GM18511 (cell line): ENCODE measurements around the gene ECSCR.
"Not testable (repeated sequence)": the region's sequence is repeated elsewhere in the genome, so short reads cannot be mapped to it uniquely, and the experiment has no call there.

Experiments used
- ATAC-seq: cut with Tn5 transposase; IDR thresholded peaks from one replicate; pipeline ENCODE4 v1.9.1; 2021; ENCODE audit warnings: mild to moderate bottlenecking, moderate library complexity; ENCODE audit not compliant: unreplicated experiment

The ECSCR gene, protein sequence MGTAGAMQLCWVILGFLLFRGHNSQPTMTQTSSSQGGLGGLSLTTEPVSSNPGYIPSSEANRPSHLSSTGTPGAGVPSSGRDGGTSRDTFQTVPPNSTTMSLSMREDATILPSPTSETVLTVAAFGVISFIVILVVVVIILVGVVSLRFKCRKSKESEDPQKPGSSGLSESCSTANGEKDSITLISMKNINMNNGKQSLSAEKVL

DNA sequence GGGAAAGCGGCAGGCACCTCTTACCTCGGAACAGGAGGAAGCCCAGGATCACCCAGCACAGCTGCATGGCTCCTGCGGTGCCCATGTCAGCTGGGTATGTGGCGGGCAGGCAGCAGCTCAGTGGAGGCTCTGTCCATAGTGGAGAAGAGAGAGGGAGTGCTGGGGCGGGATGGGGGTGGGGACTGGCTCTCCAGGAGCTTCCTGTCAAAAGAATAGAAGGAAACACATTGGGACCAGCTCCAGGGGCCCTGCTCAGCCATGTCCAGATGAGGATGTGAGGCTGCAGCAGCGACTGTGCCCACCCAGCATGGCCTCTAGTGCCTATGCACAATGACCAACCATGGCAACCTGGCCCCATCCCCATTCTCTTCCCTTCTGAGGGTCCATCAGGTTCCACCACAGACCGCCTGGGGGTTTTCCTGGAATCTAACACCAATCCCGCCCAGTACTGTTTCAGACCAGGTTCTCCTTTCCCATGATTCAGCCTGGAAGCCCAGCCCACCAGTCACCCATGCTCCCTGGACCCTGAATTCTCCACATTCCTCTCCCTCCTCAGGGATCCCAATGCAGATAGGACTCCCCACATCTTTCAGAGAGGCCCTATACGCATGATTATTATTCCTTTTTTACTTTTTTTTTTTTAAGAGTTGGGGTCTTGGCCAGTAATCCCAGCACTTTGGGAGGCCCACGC is at the start of gene ECSCR:
Gene ECSCR (minus strand): TSS at position 158 of the 691 bp plus-strand sequence. CDS start 73 bp downstream, at position 85.
- no peak for ATAC-seq

DNA sequence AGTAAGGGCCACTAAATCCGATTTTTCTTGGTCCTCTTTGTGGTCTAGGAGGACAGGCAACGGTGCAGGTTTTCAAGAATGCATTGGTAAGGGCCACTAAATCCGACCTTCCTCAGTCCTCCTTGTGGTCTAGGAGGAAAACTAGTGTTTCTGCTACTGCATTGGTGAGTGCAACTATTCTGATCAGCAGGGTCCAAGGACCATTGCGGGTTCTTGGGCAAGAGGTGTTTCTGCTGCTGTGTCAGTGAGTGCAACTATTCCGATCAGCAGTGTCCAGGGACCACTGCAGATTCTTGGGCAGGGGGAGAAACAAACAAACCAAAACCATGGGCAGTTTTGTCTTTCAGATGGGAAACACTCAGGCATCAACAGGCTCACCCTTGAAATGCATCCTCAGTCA is 42.2 kb upstream of the ECSCR start:
- not testable (repeated sequence) for ATAC-seq

DNA sequence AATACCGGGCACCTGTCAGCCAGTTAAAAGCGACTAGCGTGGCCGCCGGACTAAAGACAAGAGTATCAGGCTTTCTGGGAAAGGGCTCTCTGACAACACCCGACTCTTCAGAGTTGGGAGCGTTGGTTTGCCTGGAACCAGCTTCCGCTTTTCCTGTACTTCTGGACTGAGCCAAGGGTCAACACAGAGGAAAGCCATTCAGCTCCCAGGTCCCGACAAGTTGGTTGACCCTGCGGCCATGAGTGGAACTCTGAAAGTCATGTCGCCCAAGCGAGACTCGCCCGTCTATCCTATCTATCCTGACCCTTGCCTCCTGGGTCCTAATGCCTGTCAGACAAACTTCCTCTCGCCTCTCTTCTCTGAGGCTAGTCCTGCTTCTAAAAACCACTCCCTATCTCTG is 41.3 kb upstream of the ECSCR start:
- not testable (repeated sequence) for ATAC-seq

DNA sequence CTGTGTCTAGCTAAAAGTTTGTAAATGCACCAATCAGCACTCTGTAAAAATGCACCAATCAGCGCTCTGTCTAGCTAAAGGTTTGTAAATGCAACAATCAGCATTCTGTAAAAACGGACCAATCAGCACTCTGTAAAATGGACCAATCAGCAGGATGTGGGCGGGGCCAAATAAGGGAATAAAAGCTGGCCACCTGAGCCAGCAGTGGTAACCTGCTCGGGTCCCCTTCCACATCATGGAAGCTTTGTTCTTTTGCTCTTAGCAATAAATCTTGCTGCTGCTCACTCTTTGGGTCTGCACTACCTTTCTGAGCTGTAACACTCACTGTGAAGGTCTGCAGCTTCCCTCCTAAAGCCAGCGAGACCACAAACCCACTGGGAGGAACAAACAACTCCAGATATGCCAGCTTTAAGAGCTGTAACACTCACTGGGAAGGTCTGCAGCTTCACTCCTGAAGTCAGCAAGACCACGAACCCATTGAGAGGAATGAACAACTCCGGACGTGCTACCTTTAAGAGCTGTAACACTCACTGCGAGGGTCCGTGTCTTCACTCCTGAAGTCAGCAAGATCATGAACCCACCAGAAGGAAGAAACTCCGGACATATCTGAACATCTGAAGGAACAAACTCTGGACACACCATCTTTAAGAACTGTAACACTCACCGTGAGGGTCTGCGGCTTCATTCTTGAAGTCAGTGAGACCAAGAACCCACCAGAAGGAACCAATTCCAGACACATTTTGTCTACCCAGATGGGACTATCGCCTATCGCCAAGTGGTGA is 40.7 kb upstream of the ECSCR start:
- not testable (repeated sequence) for ATAC-seq

DNA sequence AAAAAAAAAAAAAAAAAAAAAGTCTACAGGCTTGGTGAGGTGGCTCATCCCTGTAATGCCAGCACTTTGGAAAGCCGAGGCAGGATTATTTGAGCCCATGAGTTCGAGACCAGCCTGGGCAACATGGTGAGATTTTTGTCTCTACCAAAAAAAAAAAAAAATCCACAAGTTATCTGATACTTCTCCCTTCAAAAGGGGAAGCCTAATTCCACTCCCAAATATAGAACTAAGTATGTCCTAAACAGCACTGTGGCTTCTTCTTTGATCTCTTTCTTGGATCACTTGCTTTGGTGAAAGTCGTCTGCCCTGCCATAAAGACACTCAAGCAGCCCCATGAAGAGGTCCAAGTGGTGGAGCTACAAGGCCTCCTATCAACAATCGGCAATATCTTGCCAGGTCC is 38.8 kb upstream of the ECSCR start:
- ATAC-seq, result no peak

DNA sequence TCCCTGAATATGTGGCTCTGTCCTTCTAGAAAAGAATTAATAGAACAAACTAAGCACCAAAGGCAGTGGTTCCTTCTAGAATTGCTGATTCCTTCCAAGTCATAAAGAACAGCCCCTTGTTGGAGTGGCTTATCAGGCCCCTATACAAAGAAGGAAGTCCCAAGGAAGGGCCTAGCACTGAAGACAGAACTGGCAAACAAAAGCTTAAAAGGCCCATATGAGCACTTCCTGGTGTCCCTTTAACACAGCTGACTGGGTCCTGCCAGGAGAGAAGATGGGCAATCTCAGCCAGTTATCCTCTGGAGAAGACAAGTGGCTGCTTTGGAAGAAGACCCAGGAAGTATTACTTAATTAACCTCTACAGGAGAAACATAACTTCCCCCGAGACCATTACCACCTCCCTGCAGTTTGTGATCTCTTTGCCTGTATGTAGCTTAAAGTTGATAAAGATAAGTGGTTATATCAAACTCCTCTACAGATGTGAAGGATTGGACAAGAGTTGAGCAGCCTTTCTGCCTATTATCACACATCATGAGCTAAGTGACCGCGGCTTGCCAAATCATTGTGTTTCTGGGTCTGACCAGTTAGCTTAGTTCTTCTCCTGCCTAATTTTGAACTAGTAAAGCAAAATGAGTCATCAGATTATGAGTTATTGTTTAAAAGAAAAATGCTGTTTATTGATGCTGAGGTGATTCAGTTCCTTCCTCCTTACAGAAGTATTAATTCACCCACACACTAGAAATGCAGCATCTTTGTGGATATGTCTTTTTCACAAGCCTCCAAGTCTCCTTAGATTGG is 33.3 kb upstream of the ECSCR start:
- ATAC-seq, result no peak

DNA sequence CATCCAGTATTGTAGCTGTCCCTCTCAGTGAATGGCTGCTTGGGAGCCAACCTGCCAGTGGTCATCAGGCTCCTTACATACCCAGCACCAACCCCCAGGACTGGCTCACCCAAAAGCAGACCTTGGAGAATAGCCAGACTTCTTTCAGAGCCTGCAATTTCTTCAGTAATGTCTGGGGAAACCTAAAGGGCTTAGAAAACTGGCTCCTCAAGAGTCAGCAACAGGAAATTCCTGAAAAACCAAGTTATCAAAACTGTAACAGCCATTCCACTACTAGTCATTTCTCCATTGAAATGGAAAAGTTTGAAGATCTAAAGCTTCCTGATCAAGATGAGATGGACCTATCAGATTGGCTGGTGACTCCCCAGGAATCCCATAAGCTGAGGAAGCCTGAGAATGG is 32.3 kb upstream of the ECSCR start:
- no peak for ATAC-seq

DNA sequence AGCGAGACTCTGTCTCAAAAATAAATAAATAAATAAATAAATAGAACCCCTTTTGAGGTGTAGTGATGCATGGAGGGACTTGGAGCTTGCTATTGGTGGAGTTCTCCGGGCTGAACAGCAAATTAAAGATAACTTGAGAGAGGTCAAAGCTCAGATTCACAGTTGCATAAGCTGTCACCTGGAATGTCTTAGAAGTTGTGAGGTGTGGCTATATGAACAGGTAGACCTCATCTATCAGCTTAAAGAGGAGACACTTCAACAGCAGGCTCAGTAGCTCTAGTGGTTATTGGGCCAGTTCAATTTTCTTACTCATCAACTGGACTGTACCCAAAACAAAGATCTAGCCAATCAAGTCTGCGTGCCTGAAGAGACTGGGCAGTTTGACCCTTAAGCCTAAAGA is 31.7 kb upstream of the ECSCR start:
- no peak for ATAC-seq

DNA sequence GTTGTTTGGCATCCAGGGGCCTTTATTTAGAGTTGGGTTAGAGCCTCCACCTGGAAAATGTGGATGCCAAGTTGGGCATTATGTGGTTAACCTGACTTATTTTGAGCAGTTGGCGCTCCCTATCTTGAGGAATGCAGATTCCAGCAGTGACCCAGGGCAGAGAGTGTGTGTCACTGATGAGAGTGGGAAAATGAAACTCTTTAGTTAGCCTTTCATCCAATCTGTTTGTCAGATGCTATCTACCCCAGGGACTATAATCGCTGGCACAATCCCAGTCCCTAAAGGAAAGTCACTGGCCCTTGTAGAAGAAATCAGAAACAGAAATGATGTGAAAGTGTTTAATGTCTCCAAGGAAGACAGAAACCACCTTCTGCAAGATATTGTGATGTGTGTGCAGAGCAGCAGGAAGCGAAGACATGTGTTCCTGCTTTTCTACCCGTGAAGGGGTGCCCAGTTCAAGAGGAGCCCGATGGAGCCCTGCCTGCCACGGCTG is 30.2 kb upstream of the ECSCR start:
- ATAC-seq, result no peak

DNA sequence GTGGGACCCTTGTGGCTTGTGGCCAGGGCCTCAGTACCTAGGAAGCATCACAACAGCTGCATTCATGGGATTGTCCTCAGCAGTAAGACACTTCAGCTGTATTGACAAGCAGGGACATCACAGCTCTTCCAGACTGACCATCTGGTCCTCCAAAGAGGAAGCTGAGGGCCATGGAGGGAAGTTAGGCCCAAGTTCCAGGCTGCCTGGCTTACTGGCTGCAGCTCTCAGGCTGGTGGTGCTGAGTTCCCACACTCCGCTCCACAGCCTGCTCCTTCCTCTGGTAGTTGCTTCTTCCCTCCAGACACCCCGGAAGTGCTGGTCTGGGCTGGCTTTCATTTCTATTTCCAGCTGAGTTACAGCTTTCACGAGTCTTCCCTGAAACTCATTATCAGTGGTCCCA is 25.7 kb upstream of the ECSCR start:
- ATAC-seq, result no peak

DNA sequence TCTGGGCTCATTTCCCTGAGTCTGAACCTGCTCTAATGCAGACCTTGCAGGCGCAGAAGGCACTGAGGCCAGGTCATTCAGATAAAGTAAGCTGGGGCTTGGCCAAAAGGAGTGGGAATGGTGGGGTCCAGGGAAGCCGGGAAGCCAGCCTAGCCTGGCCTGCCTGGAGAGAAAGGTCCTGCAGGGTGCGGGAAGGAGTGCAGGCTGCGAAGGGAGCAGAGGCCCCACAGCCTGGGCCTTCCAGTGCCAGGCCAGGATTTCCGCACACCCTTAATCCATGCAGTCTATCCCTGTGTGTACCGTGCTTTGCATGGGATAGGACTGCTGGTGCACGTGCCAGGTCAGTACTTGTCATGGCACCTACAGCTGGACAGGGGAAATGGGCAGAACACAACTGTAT is 23.7 kb upstream of the ECSCR start:
- no peak for ATAC-seq

DNA sequence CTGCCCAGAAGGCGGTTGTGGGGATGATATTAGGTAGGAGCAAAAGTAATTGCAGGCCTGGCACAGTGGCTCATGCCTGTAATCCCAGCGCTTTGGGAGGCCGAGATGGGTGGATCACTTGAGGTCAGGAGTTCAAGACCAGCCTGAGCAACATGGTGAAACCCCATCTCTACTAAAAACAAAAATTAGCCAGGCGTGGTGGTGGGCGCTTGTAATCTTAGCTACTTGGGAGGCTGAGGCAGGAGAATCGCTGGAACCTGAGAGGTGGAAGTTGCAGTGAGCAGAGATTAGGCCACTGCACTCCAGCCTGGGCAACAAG is 20.3 kb upstream of the ECSCR start:
- ATAC-seq, result not testable (repeated sequence)

DNA sequence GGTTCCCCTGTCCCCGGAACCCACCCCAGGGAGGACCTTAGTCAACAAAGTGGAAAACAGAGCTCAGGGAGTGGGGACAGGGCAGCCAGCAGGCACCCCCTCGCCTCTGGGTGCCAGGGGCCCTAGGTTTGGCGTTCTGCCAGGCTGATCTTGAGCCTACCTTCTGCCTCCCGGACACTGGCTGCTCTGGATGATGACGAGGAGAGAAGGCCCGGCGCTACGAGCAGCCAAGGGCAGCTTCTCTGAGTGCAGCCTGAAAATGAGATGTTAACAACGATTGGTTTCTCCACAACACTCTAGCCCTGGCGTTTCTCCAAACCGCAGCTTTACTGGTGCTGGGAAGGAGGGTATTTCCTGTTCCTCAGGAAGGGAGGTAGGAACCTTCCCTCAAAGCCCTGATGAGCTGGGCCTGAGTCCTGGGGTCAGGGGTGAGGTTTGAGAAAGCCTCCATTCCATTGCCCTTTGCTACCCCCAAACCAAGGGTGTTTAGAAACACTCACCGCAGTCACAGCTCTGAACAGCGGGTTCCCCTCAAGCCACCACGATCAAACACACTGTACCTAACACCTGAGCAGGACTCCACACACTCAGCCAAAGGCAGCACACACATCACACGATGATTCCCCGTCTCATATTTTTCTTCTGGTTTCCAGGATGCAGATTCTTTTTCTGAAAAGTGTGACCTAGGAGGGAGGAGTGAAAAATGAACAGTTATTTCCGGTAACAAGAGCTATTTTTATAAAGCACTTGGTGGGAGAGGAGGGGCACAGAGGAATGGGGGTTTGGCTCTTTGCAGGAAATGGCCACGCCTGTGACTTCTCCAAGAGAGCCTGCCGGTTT is 19.7 kb upstream of the ECSCR start, which contains the start of gene STING1:
Gene STING1 (minus strand): TSS at position 709 of the 840 bp plus-strand sequence. CDS start 1,054 bp downstream, outside the sequence.
- peak; percentile 70 for ATAC-seq

DNA sequence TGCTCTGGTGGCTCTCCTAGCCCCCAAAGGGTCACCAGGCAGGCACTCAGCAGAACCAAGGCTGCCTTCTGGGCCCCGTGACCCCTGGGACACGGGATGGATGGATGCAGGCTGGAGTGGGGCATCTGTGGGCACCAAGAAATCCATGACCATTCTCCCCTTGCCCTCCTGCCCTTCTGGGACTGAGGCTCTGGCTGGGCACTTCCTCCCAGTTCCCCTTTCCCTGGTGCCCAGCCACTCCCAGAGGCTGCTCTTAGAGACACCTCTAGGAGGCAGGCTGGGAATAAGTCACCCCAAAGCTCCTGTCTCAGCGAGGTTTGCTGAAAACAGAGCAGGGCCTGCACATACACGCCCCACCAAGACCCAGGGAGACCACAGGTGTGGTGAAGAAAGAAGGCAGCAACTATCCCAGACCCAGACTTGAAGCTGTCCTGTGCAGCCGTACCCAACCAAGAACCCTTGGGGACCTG is 19.1 kb upstream of the ECSCR start:
- ATAC-seq, result peak; percentile 44

DNA sequence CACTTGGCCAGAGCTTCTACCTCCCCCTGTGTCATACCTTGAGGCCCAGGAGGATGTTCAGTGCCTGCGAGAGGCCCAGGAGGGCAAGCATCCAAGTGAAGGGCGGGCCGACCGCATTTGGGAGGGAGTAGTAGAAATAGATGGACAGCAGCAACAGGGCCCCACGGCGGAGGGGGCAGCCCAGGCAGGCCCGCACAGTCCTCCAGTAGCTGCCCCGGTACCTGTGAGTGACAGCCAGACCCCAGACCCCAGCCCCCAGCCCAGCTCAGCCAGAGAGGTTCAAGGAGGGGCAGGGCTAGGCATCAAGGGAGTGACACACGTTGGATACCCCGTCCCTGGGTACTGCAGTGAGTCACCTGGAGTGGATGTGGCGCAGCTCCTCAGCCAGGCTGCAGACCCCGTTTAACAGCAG is 18.6 kb upstream of the ECSCR start:
- no peak for ATAC-seq

DNA sequence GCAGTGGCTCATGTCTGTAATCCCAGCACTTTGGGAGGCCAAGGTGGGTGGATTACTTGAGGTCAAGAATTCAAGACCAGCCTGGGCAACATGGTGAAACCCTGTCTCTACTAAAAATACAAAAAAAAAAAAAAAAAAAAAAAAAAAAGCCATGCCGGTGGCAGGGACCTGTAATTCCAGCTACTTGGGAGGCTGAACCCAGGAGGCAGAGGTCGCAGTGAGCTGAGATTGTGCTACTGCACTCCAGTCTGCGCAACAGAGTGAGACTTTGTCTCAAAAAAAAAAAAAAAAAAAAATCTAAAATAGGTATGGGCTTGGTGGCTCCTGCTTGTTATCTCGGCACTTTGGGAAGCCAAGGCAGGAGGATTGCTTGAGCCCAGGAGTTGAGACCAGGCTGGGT is 17.2 kb upstream of the ECSCR start:
- ATAC-seq, result not testable (repeated sequence)

DNA sequence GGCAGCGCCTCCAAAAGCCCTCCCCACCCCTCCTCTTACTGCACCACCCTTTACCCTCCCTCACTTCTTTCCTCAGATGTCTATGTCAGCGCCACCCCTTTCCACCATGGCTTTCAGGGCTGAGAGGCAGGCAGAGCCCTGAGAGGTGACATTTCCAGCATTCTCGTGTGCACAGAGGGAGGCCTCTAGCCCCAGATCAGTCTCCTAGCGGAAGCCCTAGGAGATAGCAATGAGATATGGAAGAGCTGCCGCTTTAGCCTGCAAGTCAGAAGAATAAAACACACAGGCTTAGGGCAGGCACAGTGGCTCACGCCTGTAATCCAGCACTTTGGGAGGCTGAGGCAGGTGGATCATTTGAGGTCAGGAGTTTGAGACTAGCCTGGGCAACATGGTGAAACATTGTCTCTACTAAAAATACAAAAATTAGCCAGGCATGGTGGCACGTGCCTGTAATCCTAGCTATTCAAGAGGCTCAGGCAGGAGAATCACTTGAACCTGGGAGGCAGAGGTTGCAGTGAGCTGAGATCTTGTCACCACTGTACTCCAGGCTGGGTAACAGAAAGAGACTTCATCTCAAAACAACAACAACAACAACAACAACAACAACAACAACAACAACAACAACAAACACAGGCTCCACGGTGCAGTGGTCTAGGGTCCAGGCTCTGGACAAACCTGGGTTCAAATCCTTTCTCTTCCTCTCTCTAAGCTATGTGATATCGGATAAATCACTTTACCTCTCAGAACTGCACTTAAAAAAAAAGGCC is 16.3 kb upstream of the ECSCR start:
- ATAC-seq, result not testable (repeated sequence)

DNA sequence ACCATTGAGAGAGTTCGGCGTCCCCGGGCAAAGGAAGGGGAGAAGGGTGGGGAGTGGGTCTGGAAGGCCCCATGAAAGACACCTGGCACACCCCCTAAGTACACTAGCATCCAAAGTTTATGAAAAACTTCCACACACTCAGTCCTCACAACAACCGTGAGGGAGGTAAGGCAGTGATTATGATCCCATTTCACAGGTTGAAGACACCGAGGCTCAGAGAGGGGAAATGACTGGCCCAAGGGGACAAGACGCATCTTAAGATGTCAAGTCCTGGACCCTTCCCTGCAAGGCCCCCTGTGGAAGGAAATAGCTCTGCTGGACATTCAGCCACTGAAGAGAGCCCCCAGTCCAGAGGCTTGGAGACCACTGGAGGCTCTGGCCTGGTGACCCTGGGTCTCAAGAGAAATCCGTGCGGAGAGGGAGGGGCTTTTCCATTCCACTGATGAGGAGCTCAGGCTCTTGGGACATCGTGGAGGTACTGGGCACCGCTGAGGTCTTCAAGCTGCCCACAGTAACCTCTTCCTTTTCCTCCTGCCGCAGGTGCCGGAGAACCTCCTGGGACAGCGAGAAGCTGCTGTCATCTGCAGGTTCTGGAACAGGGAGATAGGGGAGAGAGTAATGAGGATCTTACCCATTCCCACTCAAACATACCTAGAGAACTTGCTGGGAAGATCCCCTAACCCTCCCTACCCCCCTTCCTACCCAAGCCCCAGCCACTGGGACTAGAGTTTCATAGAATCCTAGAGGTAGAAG is 13.5 kb upstream of the ECSCR start:
- ATAC-seq, result no peak
